Uterus (tissue), 2 donors: Measurements from ENCODE around the gene SKP1.

Experiments
- CTCF ChIP-seq, 4 experiments: fragments of 200-600 bp in 2 of 4; fragments of 450-650 bp in 2 of 4; sonication (generic) in 2 of 4; IDR thresholded peaks; one replicate each; pipeline ENCODE4 v1.5.1; 2016 to 2019; ENCODE audit warnings: antibody characterized with exemption in 4 of 4, mild to moderate bottlenecking in 2 of 4, moderate library complexity in 1 of 4
- POLR2A ChIP-seq, 2 donors: fragments of 450-650 bp; IDR thresholded peaks; one replicate each; pipeline ENCODE4 v1.6.1; 2016; ENCODE audit warnings: antibody characterized with exemption in 2 of 2, mild to moderate bottlenecking in 1 of 2, moderate library complexity in 1 of 2

- TF ChIP-seq CTCF (IDR thresholded peaks at IDR 0.05) (no peak), POLR2A (IDR thresholded peaks at IDR 0.05) (no peak)
Observed at GRCh38 chr5:134142806-134143205, 33.9 kb downstream of the SKP1 start.
